ENCODE results near the gene ULK2. TPM values are rescaled to one million over a fixed set of nuclear protein-coding genes. Genes with fewer than 3 reads are reported as not detected.

Gene ULK2
- total RNA-seq, 1 donor from 2014 or later = 25.7 TPM

- Mint-ChIP-seq H3K4me3 (no peak overlapping the region), H3K27me3 (peaks cover 8% of the 10 kb centered on the region), H3K27ac (no peak overlapping the region), H3K9me3 (no peaks in the 10 kb centered on the region), H3K36me3 (no peaks in the 10 kb centered on the region), H3K4me1 (ENCODE audit: unreplicated experiment) (no peaks in the 10 kb centered on the region)
- DNase-seq (ENCODE audit: extremely low spot score, unreplicated experiment) = peak; percentile 58
- TF ChIP-seq, protein P1, sequence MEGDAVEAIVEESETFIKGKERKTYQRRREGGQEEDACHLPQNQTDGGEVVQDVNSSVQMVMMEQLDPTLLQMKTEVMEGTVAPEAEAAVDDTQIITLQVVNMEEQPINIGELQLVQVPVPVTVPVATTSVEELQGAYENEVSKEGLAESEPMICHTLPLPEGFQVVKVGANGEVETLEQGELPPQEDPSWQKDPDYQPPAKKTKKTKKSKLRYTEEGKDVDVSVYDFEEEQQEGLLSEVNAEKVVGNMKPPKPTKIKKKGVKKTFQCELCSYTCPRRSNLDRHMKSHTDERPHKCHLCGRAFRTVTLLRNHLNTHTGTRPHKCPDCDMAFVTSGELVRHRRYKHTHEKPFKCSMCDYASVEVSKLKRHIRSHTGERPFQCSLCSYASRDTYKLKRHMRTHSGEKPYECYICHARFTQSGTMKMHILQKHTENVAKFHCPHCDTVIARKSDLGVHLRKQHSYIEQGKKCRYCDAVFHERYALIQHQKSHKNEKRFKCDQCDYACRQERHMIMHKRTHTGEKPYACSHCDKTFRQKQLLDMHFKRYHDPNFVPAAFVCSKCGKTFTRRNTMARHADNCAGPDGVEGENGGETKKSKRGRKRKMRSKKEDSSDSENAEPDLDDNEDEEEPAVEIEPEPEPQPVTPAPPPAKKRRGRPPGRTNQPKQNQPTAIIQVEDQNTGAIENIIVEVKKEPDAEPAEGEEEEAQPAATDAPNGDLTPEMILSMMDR (conservative IDR thresholded peaks at IDR 0.05) = no peak
These were observed 107.9 kb downstream of the ULK2 start for GRCh38 chr17:19759568-19760549.

- Mint-ChIP-seq H3K27me3 (peaks cover 8% of the 10 kb centered on the region), H3K9me3 (no peaks in the 10 kb centered on the region), H3K4me1 (ENCODE audit: unreplicated experiment) (peaks cover 3% of the 10 kb centered on the region), H3K27ac (no peak overlapping the region), H3K36me3 (no peaks in the 10 kb centered on the region), H3K4me3 (no peak overlapping the region)
- DNase-seq (ENCODE audit: extremely low spot score, unreplicated experiment) = no peak
- TF ChIP-seq, protein P1 (conservative IDR thresholded peaks at IDR 0.05) = no peak
These were observed 110.1 kb downstream of the ULK2 start for GRCh38 chr17:19757536-19758180.

DNA sequence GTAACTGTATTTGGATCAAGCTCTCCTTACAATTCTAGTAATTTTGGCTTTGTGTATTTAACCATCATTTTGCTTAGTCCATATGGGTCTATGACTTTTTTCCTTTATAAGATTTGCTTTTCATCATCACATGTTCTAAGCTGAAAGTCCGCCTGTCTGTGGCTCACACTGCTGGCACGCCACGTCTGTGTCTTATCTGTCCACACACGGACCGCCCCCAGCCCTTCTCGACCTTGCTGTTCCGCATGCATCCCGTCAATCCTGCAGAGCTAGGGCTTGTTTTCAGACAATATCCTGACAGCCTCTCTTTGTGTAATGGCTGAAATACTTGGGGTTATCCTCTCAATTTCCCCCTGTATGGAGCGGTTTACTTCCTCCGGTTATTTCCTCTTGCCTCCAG is 111.2 kb downstream of the ULK2 start:
- Mint-ChIP-seq H3K27me3 (peaks cover 8% of the 10 kb centered on the region), H3K4me3 (no peak overlapping the region), H3K9me3 (no peaks in the 10 kb centered on the region), H3K4me1 (ENCODE audit: unreplicated experiment) (peaks cover 3% of the 10 kb centered on the region), H3K27ac (no peak overlapping the region), H3K36me3 (no peaks in the 10 kb centered on the region)
- TF ChIP-seq, protein P1 (conservative IDR thresholded peaks at IDR 0.05) = no peak
- no peak for DNase-seq (ENCODE audit: extremely low spot score, unreplicated experiment)

GRCh38 chr17:19755821-19756510 is 111.8 kb downstream of the ULK2 start:
- no peak overlapping the region for H3K27ac Mint-ChIP-seq

GRCh38 chr17:19755392-19755791 is 112.3 kb downstream of the ULK2 start:
- Mint-ChIP-seq H3K9me3 (no peaks in the 10 kb centered on the region), H3K4me1 (ENCODE audit: unreplicated experiment) (peaks cover 3% of the 10 kb centered on the region), H3K36me3 (no peaks in the 10 kb centered on the region), H3K4me3 (no peak overlapping the region), H3K27ac (no peak overlapping the region), H3K27me3 (peaks cover 3% of the 10 kb centered on the region)
- TF ChIP-seq, protein P1 (conservative IDR thresholded peaks at IDR 0.05) = no peak
- DNase-seq (ENCODE audit: extremely low spot score, unreplicated experiment) = no peak

More at GRCh38 chr17:19755821-19756510, 111.8 kb downstream of the ULK2 start:
- Mint-ChIP-seq H3K9me3 (no peaks in the 10 kb centered on the region), H3K27me3 (peaks cover 7% of the 10 kb centered on the region), H3K4me1 (ENCODE audit: unreplicated experiment) (peaks cover 3% of the 10 kb centered on the region), H3K4me3 (no peak overlapping the region), H3K36me3 (no peaks in the 10 kb centered on the region)
- no peak for DNase-seq (ENCODE audit: extremely low spot score, unreplicated experiment)
- TF ChIP-seq, protein P1 (conservative IDR thresholded peaks at IDR 0.05) = no peak

Data from type B pancreatic cell (in vitro differentiated cells).